ENCODE measurements around the gene PRKAG2. TPM values are rescaled to one million over a fixed set of nuclear protein-coding genes. Genes with fewer than 3 reads are reported as not detected.

Gene PRKAG2
- total RNA-seq, 1 donor from 2014 or later: 20.8 TPM

- TF ChIP-seq CTCF (conservative IDR thresholded peaks at IDR 0.05; ENCODE audit: low read depth, low read length): no peak
- DNase-seq (ENCODE audit: low read depth): no peak
- no peak overlapping the region for H3K4me3 ChIP-seq (ENCODE audit: low read depth, low read length)
These were observed 43.2 kb downstream of the PRKAG2 start for GRCh38 chr7:151833691-151834090.

- DNase-seq (ENCODE audit: low read depth): no peak
- no peak overlapping the region for H3K4me3 ChIP-seq (ENCODE audit: low read depth, low read length)
- no peak for TF ChIP-seq CTCF (conservative IDR thresholded peaks at IDR 0.05; ENCODE audit: low read depth, low read length)
These were observed 43.7 kb downstream of the PRKAG2 start for GRCh38 chr7:151833213-151833651.

GRCh38 chr7:151832656-151833055 lies 44.3 kb downstream of the PRKAG2 start:
- no peak for DNase-seq (ENCODE audit: low read depth)
- H3K4me3 ChIP-seq (ENCODE audit: low read depth, low read length): no peak overlapping the region
- TF ChIP-seq CTCF (conservative IDR thresholded peaks at IDR 0.05; ENCODE audit: low read depth, low read length): no peak

GRCh38 chr7:151832138-151832537 lies 44.8 kb downstream of the PRKAG2 start:
- TF ChIP-seq CTCF (conservative IDR thresholded peaks at IDR 0.05; ENCODE audit: low read depth, low read length): no peak
- DNase-seq (ENCODE audit: low read depth): no peak
- no peak overlapping the region for H3K4me3 ChIP-seq (ENCODE audit: low read depth, low read length)

GRCh38 chr7:151831606-151832005 lies 45.3 kb downstream of the PRKAG2 start:
- no peak overlapping the region for H3K4me3 ChIP-seq (ENCODE audit: low read depth, low read length)
- no peak for TF ChIP-seq CTCF (conservative IDR thresholded peaks at IDR 0.05; ENCODE audit: low read depth, low read length)
- no peak for DNase-seq (ENCODE audit: low read depth)

- H3K4me3 ChIP-seq (ENCODE audit: low read depth, low read length): no peak overlapping the region
- TF ChIP-seq CTCF (conservative IDR thresholded peaks at IDR 0.05; ENCODE audit: low read depth, low read length): no peak
- DNase-seq (ENCODE audit: low read depth): no peak
These were observed 46.6 kb downstream of the PRKAG2 start for GRCh38 chr7:151830121-151830830.

GRCh38 chr7:151829707-151830106 lies 47.2 kb downstream of the PRKAG2 start:
- no peak for DNase-seq (ENCODE audit: low read depth)
- no peak for TF ChIP-seq CTCF (conservative IDR thresholded peaks at IDR 0.05; ENCODE audit: low read depth, low read length)
- no peak overlapping the region for H3K4me3 ChIP-seq (ENCODE audit: low read depth, low read length)

All from epithelial cell of proximal tubule (primary cell).